Hepatocyte (in vitro differentiated cells): ENCODE measurements around the gene PLK5. TPM values are rescaled to one million over a fixed set of nuclear protein-coding genes. Genes with fewer than 3 reads are reported as not detected.

ENCODE experiments used
- DNase-seq: peaks from one replicate; pipeline ENCODE4 v3.0.0-alpha.2; 2016; ENCODE audit warnings: low spot score
- H2AFZ ChIP-seq: fragments of 200-600 bp; sonication (generic); 2 replicates; pipeline ENCODE4 v1.6.0; 2016; ENCODE audit warnings: antibody characterized with exemption, mild to moderate bottlenecking
- H3K27ac ChIP-seq: fragments of 200-600 bp; sonication (generic); 2 replicates; pipeline ENCODE4 v1.5.1; 2016; ENCODE audit warnings: mild to moderate bottlenecking
- H3K27me3 ChIP-seq: fragments of 200-600 bp; sonication (generic); 2 replicates; pipeline ENCODE4 v1.6.1; 2016
- H3K36me3 ChIP-seq: fragments of 200-600 bp; sonication (generic); replicated peaks from 2 replicates; pipeline ENCODE4 v1.5.1; 2016; ENCODE audit warnings: low read depth; ENCODE audit not compliant: insufficient read depth
- H3K4me1 ChIP-seq: fragments of 200-600 bp; sonication (generic); 2 replicates; pipeline ENCODE4 v1.5.1; 2016; ENCODE audit warnings: mild to moderate bottlenecking, moderate library complexity; ENCODE audit not compliant: insufficient read depth
- H3K4me2 ChIP-seq: fragments of 200-600 bp; sonication (generic); 2 replicates; pipeline ENCODE4 v1.6.0; 2016
- H3K4me3 ChIP-seq: fragments of 200-600 bp; sonication (generic); 2 replicates; pipeline ENCODE4 v1.5.1; 2016; ENCODE audit warnings: mild to moderate bottlenecking
- H3K79me2 ChIP-seq: fragments of 200-600 bp; sonication (generic); 2 replicates; pipeline ENCODE4 v1.6.0; 2017; ENCODE audit warnings: mild to moderate bottlenecking
- H3K9me2 ChIP-seq: fragments of 200-600 bp; sonication (generic); replicated peaks from 2 replicates; pipeline ENCODE4 v1.6.0; 2017; ENCODE audit warnings: mild to moderate bottlenecking; ENCODE audit not compliant: insufficient read depth
- H3K9me3 ChIP-seq: fragments of 200-600 bp; sonication (generic); 2 replicates; pipeline ENCODE4 v1.5.1; 2016; ENCODE audit warnings: low read depth, mild to moderate bottlenecking
- H4K20me1 ChIP-seq: fragments of 200-600 bp; sonication (generic); 2 replicates; pipeline ENCODE4 v1.6.0; 2016; ENCODE audit warnings: mild to moderate bottlenecking; ENCODE audit not compliant: insufficient read depth, poor library complexity, severe bottlenecking
- EZH2 ChIP-seq: fragments of 200-600 bp; sonication (generic); IDR thresholded peaks from 2 replicates; pipeline ENCODE4 v1.6.1; 2016; ENCODE audit warnings: antibody characterized with exemption, mild to moderate bottlenecking, borderline replicate concordance
- EZH2phosphoT487 ChIP-seq: fragments of 200-600 bp; sonication (generic); IDR thresholded peaks from one replicate; pipeline ENCODE4 v1.6.1; 2018; ENCODE audit warnings: antibody characterized with exemption, mild to moderate bottlenecking, low read depth, moderate library complexity; ENCODE audit not compliant: unreplicated experiment, severe bottlenecking
- WGBS: methylation state at CpG from one replicate; pipeline ENCODE4 v1.1.6; 2016; ENCODE audit warnings: low lambda C conversion rate; ENCODE audit errors: missing lambda C conversion rate; 5-methylcytosine and 5-hydroxymethylcytosine counted together
- polyA plus RNA-seq: library from polyadenylated mRNA; unstranded; fragments of >200 nt; fragmentation: Nextera tagmentation; extraction: Ambion mirVana; gene quantifications from 2 replicates; pipeline ENCODE4 v1.2.1, GENCODE V29; 2016
- total RNA-seq: library from RNA; depleted of rRNA; stranded (reverse); fragments of >200 nt; gene quantifications from 2 replicates; pipeline ENCODE4 v1.2.3, GENCODE V29; 2014
- TF ChIP-seq, protein P1 (sequence below): fragments of 200-600 bp; sonication (generic); IDR thresholded peaks from 2 replicates; pipeline ENCODE4 v1.5.1; 2016; ENCODE audit warnings: antibody characterized with exemption, mild to moderate bottlenecking; ENCODE audit not compliant: poor library complexity

The PLK5 gene
- total and polyA plus RNA-seq, 2 experiments from 2014 or later, result 0.53 TPM; not detected in 1

DNA sequence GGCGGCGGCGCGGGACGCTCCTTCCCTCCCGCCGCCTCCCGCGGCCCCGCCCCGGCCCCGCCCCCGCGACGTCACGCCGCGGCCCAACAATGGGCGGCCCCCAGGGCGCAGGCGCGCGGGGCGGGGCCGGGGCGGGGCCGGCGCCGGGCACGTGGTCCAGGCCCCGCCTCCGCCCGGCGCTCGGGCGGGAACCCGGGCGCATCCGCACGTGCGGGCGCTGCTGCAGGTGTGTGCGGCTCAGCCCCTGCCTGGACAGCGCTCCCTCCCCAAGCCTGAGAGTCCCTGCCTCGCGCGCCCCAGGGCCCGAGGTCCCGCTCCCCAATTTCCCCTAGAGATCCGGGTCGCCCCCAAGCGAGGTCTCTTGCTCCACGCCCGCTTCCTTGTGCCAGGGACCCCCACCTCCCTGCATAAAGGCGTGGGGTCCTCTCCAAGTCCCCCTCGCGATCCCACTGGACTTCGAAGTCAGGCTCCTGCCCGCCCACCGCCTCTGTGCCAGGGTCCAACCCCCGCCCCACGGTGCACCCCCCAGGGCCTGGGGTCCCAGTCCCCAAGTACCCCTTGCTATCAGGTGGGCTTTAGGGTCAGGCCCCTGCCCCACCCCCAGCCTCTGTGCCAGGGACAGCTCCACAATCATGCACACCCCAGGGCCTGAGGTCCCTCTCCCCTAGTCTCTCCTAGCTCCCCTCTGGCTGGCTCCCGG is 44.6 kb downstream of the PLK5 start, which contains the start of gene MEX3D:
MEX3D (minus strand) TSS at position 6 of the 700 bp plus-strand sequence. CDS start 267 bp downstream, outside the sequence.
- Histone ChIP-seq H3K4me3 (peak within 1 kb of the TSS; percentile 68), H3K27me3 (no peaks in the 10 kb centered on the region), H3K27ac (peak within 1 kb of the TSS; percentile 99), H3K36me3 (no peaks in the 10 kb centered on the region), H4K20me1 (peaks cover 33% of the 10 kb centered on the region), H3K4me2 (peak within 1 kb of the TSS; percentile 97), H3K4me1 (peaks cover 10% of the 10 kb centered on the region), H2AFZ (peak within 1 kb of the TSS; percentile 76), H3K9me2 (no peaks in the 10 kb centered on the region), H3K9me3 (no peaks in the 10 kb centered on the region), H3K79me2 (peaks cover 43% of the 10 kb centered on the region)
- WGBS, result 58% methylated on average over 13 of the region's 63 CpGs
- peak; percentile 94 for DNase-seq
- TF ChIP-seq, protein P1, sequence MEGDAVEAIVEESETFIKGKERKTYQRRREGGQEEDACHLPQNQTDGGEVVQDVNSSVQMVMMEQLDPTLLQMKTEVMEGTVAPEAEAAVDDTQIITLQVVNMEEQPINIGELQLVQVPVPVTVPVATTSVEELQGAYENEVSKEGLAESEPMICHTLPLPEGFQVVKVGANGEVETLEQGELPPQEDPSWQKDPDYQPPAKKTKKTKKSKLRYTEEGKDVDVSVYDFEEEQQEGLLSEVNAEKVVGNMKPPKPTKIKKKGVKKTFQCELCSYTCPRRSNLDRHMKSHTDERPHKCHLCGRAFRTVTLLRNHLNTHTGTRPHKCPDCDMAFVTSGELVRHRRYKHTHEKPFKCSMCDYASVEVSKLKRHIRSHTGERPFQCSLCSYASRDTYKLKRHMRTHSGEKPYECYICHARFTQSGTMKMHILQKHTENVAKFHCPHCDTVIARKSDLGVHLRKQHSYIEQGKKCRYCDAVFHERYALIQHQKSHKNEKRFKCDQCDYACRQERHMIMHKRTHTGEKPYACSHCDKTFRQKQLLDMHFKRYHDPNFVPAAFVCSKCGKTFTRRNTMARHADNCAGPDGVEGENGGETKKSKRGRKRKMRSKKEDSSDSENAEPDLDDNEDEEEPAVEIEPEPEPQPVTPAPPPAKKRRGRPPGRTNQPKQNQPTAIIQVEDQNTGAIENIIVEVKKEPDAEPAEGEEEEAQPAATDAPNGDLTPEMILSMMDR, result no peak
- TF ChIP-seq EZH2, result no peak
- TF ChIP-seq EZH2phosphoT487, result no peak

DNA sequence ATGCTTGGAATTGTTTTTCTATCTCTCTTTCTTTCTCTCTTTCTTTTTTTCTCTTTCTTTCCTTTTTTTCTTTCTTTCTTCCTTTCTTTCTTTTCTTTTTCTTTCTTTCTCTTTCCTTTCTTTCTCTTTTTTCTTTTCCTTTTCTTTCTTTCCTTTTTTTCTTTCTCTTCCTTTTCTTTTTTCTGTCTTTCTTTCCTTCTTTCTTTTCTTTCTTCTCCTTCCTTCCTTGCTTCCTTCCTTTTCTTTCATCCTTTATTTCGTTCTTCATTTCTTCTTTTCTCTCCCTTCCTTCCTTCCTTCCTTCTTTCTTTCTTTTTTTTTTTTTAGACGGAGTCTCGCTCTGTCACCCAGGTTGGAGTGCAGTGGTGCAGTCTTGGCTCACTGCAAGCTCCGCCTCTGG is 46.1 kb downstream of the PLK5 start:
- Histone ChIP-seq H3K4me2 (no peak overlapping the region), H3K27me3 (no peaks in the 10 kb centered on the region), H4K20me1 (peaks cover 17% of the 10 kb centered on the region), H3K9me2 (no peaks in the 10 kb centered on the region), H3K4me1 (peaks cover 10% of the 10 kb centered on the region), H3K9me3 (no peaks in the 10 kb centered on the region), H3K27ac (no peak overlapping the region), H3K79me2 (peaks cover 27% of the 10 kb centered on the region), H2AFZ (no peak overlapping the region), H3K36me3 (no peaks in the 10 kb centered on the region), H3K4me3 (no peak overlapping the region)
- no peak for TF ChIP-seq EZH2
- no peak for TF ChIP-seq EZH2phosphoT487
- TF ChIP-seq, protein P1, result no peak
- WGBS, result 87% methylated on average over 3 of the region's 4 CpGs
- no peak for DNase-seq

DNA sequence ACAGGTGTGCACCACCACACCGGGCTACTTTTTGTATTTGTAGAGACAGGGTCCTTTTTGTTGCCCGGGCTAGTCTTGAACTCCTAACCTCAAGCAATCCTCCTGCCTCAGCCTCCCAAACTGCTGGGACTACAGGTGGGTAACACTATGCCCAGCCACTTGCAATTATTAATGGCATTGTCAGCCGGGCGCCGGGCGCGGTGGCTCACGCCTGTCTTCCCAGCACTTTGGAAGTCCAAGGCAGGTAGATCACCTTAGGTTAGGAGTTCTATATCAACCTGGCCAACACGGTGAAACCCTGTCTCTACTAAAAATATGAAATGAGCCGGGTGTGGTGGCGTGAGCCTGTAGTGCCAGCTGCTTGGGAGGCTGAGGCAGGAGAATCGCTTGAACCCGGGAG is 47.0 kb downstream of the PLK5 start:
- Histone ChIP-seq H3K27ac (no peak overlapping the region), H3K36me3 (no peaks in the 10 kb centered on the region), H3K4me2 (no peak overlapping the region), H3K4me3 (no peak overlapping the region), H3K4me1 (peaks cover 5% of the 10 kb centered on the region), H3K27me3 (no peaks in the 10 kb centered on the region), H3K79me2 (peaks cover 19% of the 10 kb centered on the region), H2AFZ (no peak overlapping the region), H3K9me3 (no peaks in the 10 kb centered on the region), H3K9me2 (no peaks in the 10 kb centered on the region), H4K20me1 (peaks cover 9% of the 10 kb centered on the region)
- DNase-seq, result no peak
- no peak for TF ChIP-seq EZH2
- TF ChIP-seq EZH2phosphoT487, result no peak
- TF ChIP-seq, protein P1, result no peak
- WGBS, result 95% methylated on average over 13 of the region's 13 CpGs
